GM18511 (cell line): ENCODE data around the gene SEMA3A.

Experiments
- ATAC-seq: cut with Tn5 transposase; IDR thresholded peaks from one replicate; pipeline ENCODE4 v1.9.1; 2021; ENCODE audit warnings: mild to moderate bottlenecking, moderate library complexity; ENCODE audit not compliant: unreplicated experiment

Gene SEMA3A

GRCh38 chr7:84199216-84199615 is 4.6 kb upstream of the SEMA3A start:
- ATAC-seq: no peak

- ATAC-seq: no peak
Observed at GRCh38 chr7:84196084-84196503, 1.5 kb upstream of the SEMA3A start.

GRCh38 chr7:84195295-84196060 is 889 bp upstream of the SEMA3A start:
- peak; percentile 13 for ATAC-seq

- no peak for ATAC-seq
Observed at GRCh38 chr7:84193747-84194146, 842 bp downstream of the SEMA3A start.

GRCh38 chr7:84191842-84192241 is 2.7 kb downstream of the SEMA3A start:
- no peak for ATAC-seq

- ATAC-seq: no peak
Observed at GRCh38 chr7:84191261-84191660, 3.3 kb downstream of the SEMA3A start.

GRCh38 chr7:84190016-84190705 is 4.4 kb downstream of the SEMA3A start:
- no peak for ATAC-seq

- no peak for ATAC-seq
Observed at GRCh38 chr7:84188786-84189405, 5.7 kb downstream of the SEMA3A start.

- ATAC-seq: no peak
Observed at GRCh38 chr7:84187813-84188510, 6.6 kb downstream of the SEMA3A start.

- no peak for ATAC-seq
Observed at GRCh38 chr7:84187087-84187805, 7.3 kb downstream of the SEMA3A start.

- ATAC-seq: no peak
Observed at GRCh38 chr7:84183741-84184140, 10.8 kb downstream of the SEMA3A start.

GRCh38 chr7:84182301-84182700 is 12.3 kb downstream of the SEMA3A start:
- ATAC-seq: no peak

- ATAC-seq: no peak
Observed at GRCh38 chr7:84181628-84182027, 13.0 kb downstream of the SEMA3A start.

GRCh38 chr7:84177758-84178412 is 16.7 kb downstream of the SEMA3A start:
- no peak for ATAC-seq

GRCh38 chr7:84176716-84177115 is 17.9 kb downstream of the SEMA3A start:
- no peak for ATAC-seq

- ATAC-seq: no peak
Observed at GRCh38 chr7:84175461-84175860, 19.1 kb downstream of the SEMA3A start.

- no peak for ATAC-seq
Observed at GRCh38 chr7:84170646-84171045, 23.9 kb downstream of the SEMA3A start.

GRCh38 chr7:84162584-84162983 is 32.0 kb downstream of the SEMA3A start:
- ATAC-seq: no peak

- no peak for ATAC-seq
Observed at GRCh38 chr7:84162125-84162524, 32.5 kb downstream of the SEMA3A start.

- ATAC-seq: no peak
Observed at GRCh38 chr7:84161398-84161797, 33.2 kb downstream of the SEMA3A start.
